IPS-20b (cell line): Measurements from ENCODE around the gene UBA52.
"Not testable (repeated sequence)": the region's sequence is repeated elsewhere in the genome, so short reads cannot be mapped to it uniquely, and the experiment has no call there.

ENCODE experiments used
- H3K27ac ChIP-seq: one replicate; pipeline ENCODE4 v1.5.1; 2013; ENCODE audit warnings: low read length
- H3K27me3 ChIP-seq: 2 replicates; pipeline ENCODE4 v1.6.1; 2013; ENCODE audit warnings: mild to moderate bottlenecking, low read length, inconsistent platforms; ENCODE audit not compliant: insufficient read depth
- H3K36me3 ChIP-seq: 2 replicates; pipeline ENCODE4 v1.6.1; 2013; ENCODE audit warnings: low read depth, mild to moderate bottlenecking, inconsistent platforms, low read length, moderate library complexity; ENCODE audit not compliant: insufficient read depth
- H3K4me1 ChIP-seq: 2 replicates; pipeline ENCODE4 v1.6.1; 2013; ENCODE audit warnings: mild to moderate bottlenecking, control low read depth, inconsistent platforms, low read length, moderate library complexity; ENCODE audit not compliant: insufficient read depth
- H3K4me3 ChIP-seq: 2 replicates; pipeline ENCODE4 v1.5.1; 2013; ENCODE audit warnings: mild to moderate bottlenecking, low read length, inconsistent platforms
- H3K9ac ChIP-seq: 2 replicates; pipeline ENCODE4 v1.6.1; 2013; ENCODE audit warnings: low read depth, mild to moderate bottlenecking, inconsistent platforms, low read length, moderate library complexity
- H3K9me3 ChIP-seq: 2 replicates; pipeline ENCODE4 v1.6.1; 2013; ENCODE audit warnings: mild to moderate bottlenecking, low read depth, low read length, inconsistent platforms; ENCODE audit not compliant: insufficient read depth

UBA52 gene

DNA sequence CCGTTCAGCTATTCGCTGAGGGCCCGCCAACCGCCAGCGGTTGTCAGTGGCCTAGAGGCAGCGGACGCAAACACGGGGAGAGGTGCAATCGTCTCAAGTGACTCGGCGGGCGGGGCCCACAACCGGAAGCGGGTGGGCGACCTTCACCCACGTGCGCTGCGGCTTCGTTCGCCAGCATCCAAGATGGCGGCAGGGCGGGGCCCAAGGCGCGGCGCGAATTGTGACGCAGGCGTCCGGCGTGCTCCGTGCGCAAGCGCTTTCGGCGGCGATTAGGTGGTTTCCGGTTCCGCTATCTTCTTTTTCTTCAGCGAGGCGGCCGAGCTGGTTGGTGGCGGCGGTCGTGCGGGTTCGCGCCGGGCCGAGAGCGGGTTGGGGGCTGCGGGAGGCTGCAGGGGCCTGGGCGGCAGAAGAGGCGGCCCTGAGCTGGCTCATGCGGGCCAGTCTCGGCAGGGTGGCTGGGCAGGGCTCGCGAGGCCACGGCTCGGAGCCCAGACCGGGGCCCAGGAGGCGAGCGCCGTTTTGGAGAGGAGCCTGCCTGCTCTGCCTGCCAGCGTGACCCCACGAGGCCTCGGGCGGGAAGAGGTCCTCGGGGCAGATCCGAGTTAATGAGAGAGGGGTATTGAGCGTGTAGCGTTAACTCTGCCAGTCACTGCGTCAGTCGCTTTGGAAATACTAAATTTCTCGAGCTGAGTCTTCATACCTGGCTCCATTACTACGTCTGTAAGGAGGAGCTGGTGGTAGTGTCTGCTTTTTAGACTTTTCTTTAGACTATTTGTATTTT is at the start of gene UBA52:
Gene UBA52 (plus strand): TSS at position 294 of the 781 bp plus-strand sequence. CDS start 1,444 bp downstream, outside the sequence.
- Histone ChIP-seq H3K36me3 (peaks cover 68% of the 10 kb centered on the region), H3K27ac (no peak within 1 kb of the TSS), H3K9me3 (no peaks in the 10 kb centered on the region), H3K4me1 (peaks cover 9% of the 10 kb centered on the region; the same call in 1 of the 2 replicates), H3K9ac (peak within 1 kb of the TSS; percentile 100), H3K4me3 (peak within 1 kb of the TSS; percentile 100), H3K27me3 (no peaks in the 10 kb centered on the region)

DNA sequence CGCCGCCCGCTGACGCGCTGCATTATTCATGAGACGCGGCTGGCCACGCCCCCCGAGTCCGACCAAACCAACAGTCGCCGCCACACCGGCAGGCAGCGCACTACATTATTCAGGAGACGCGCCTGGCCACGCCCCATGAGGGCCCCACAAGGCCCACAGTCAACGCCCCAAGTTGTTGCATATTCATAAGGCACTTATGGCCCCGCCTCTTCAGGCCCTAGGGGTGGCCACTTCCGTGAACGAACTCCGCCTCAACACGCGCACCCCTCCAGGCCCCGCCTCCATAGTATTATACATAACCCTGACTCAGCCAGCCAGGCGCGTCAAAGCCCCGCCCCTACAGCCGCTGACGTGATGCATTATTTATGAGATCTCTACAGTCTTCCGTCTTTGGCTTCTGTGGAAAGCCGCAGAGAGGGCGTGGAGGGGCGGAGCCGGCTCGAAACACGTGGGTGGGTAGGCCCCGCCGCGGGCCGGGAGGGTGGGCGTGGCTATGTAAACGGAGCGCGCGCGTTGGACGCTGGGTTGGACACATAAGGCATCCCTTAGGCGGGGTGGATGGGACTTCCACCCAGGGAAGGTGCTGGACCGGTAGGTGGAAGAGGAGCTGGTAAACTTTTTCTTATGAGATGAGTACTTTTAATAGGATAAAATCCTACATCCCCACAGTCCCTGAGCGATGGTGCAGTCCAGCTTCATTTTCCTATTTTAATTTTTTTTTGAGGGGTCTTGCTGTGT is 49.4 kb upstream of the UBA52 start:
- no peaks in the 10 kb centered on the region for H3K36me3 ChIP-seq
- H3K4me3 ChIP-seq: peak overlapping the region; percentile 92; the same call in 1 of the 2 replicates
- no peaks in the 10 kb centered on the region for H3K9me3 ChIP-seq
- no peaks in the 10 kb centered on the region; the same call in 1 of the 2 replicates for H3K27me3 ChIP-seq
- peaks cover 4% of the 10 kb centered on the region; the same call in 1 of the 2 replicates for H3K4me1 ChIP-seq
- no peak overlapping the region for H3K9ac ChIP-seq
- no peak overlapping the region for H3K27ac ChIP-seq

DNA sequence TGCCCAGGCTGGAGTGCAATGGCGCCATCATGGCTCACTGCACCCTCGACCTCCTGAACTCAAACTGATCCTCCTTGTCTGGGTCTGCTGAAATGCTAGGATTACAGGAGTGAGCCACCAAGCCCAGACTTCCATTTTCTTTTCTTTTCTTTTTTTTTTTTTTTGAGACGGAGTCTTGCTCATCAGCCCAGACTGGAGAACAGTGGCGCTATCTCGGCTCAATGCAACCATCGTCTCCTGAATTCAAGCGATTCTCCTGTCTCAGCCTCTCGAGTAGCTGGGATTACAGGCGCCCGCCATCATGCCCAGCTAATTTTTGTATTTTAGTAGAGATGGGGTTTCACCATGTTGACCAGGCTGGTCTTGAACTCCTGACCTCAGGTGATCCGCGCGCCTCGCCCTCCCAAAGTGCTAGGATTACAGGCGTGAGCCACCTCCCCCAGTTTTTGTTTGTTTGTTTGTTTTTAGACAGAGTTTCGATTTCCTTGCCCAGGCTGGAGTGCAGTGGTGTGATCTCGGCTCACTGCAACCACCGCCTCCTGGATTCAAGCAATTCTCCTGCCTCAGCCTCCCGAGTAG is 48.7 kb upstream of the UBA52 start:
- not testable (repeated sequence) for H3K9ac ChIP-seq, H3K27me3 ChIP-seq, H3K27ac ChIP-seq, H3K4me3 ChIP-seq, H3K9me3 ChIP-seq, H3K36me3 ChIP-seq, H3K4me1 ChIP-seq

DNA sequence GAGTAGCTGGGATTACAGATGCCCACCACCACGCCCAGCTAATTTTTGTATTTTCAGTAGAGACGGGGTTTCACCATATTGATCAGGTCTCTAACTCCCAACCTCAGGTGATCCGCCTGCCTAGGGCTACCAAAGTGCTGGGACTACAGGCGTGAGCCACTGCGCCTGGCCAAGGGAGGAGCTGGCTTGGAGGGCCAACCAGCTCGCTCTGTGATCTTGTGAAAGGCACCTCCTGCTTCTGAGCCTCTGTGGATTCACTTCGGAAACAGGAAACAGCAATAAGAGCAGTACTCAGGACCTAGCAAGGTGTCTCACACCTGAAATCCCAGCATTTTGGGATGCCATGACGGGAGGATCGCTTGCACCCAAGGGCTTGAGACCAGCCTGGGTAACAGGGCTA is 47.8 kb upstream of the UBA52 start:
- Histone ChIP-seq H3K27me3 (no peaks in the 10 kb centered on the region; the same call in 1 of the 2 replicates), H3K9me3 (no peaks in the 10 kb centered on the region), H3K36me3 (no peaks in the 10 kb centered on the region), H3K4me1 (peaks cover 4% of the 10 kb centered on the region; the same call in 1 of the 2 replicates), H3K4me3 (no peak overlapping the region), H3K27ac (no peak overlapping the region), H3K9ac (no peak overlapping the region)

DNA sequence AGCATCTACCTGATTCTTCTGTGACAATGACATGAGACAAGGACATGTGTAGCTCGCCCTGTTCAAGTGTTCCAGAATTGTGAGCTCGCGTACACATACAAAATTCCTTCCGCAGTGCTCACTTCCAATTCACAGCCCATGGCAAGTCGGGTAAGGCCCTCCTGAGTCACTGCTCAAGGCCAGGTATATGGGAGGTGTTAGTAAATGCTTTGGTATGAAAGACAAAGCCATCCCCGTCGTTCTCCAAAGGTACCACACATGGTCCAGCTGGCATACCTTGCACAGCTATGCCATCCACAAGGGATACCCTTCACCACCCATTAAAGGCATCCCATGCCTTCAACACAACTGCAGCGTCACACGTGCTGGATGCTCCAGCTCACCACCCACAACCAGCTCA is 45.3 kb upstream of the UBA52 start:
- H3K4me3 ChIP-seq: no peak overlapping the region
- no peaks in the 10 kb centered on the region for H3K9me3 ChIP-seq
- peaks cover 2% of the 10 kb centered on the region; the same call in 1 of the 2 replicates for H3K36me3 ChIP-seq
- H3K27me3 ChIP-seq: no peaks in the 10 kb centered on the region
- H3K4me1 ChIP-seq: no peaks in the 10 kb centered on the region
- no peak overlapping the region for H3K27ac ChIP-seq
- H3K9ac ChIP-seq: no peak overlapping the region

DNA sequence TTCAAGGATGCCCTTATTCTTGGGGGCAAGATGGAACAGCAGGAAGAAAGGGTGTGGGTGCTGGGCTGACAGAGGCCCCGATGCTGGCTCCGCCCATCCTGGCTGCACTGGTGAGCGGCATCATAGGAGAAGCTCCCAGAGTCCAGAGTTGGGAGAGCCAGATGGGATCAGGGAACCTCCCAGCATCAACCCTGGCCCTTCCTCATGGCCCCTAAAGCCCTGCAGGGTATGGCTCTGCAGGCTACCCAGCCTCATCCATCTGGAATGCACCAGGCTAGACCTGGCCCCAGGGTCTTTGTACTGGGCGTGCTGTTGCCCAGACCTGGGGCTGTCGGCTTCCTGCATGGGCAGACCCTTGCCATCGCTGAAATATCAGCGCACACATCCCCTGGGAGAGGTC is 41.9 kb upstream of the UBA52 start:
- Histone ChIP-seq H3K4me3 (no peak overlapping the region), H3K9me3 (no peaks in the 10 kb centered on the region), H3K4me1 (no peaks in the 10 kb centered on the region), H3K9ac (no peak overlapping the region), H3K27ac (no peak overlapping the region), H3K36me3 (peaks cover 24% of the 10 kb centered on the region), H3K27me3 (no peaks in the 10 kb centered on the region)

DNA sequence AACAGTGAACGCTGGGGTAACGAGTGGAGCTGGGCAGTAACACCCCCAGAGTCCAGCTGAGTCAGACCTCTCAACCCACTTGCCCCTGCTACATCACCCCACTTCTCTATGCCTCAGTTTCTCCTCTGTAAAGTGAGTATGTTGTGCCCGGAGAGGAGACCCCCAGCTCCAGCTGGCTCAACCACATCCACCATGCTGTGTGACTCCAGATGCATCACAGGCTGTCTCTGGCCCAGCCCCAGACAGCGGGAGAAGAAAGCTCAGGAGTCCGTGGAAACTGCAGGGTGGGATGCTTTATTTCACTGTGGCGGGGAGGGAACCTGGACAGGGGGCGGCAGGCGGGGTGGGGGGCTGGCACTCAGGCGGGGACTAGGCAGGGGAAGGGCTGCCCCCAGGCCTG is 40.2 kb upstream of the UBA52 start:
- no peaks in the 10 kb centered on the region for H3K9me3 ChIP-seq
- no peak overlapping the region for H3K9ac ChIP-seq
- no peaks in the 10 kb centered on the region for H3K27me3 ChIP-seq
- H3K27ac ChIP-seq: no peak overlapping the region
- no peak overlapping the region for H3K4me3 ChIP-seq
- H3K36me3 ChIP-seq: peaks cover 39% of the 10 kb centered on the region
- H3K4me1 ChIP-seq: no peaks in the 10 kb centered on the region

DNA sequence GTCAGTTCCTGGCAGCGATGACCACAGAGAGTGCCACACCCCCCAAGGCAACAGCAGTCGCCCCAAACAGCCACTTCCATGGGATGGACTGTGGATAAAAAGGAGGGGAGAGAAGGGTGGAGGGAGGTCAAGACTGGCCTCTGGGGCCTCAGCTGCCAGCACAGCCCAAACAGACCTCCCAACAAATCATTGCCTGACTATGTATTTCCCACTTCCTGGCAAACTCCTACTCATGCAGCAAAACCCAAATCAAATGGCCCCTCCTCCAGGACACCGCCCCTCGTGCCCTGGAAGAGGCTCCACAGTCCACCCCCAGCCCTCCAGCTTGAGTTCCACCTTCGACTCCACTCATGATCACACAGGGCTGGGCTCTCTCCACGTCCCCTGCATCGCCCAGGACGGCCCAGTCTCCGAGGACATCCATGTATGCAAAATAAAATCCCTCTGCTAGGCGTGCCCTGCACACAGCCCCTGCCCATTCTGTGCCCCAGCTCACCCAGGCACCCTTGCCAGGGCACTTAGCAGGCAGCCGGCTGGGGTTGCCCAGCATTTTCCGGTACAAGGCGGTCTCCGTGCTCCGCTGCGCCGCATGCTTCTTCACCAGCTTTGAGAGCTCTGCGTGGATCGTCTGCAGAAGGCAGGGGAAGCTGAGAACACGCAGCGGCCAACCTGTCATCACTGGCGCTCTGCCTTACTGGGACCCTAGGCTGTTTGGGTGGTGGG is 39.3 kb upstream of the UBA52 start:
- Histone ChIP-seq H3K4me1 (no peaks in the 10 kb centered on the region), H3K4me3 (no peak overlapping the region), H3K27me3 (no peaks in the 10 kb centered on the region), H3K9ac (no peak overlapping the region), H3K9me3 (no peaks in the 10 kb centered on the region), H3K36me3 (peaks cover 48% of the 10 kb centered on the region), H3K27ac (no peak overlapping the region)

DNA sequence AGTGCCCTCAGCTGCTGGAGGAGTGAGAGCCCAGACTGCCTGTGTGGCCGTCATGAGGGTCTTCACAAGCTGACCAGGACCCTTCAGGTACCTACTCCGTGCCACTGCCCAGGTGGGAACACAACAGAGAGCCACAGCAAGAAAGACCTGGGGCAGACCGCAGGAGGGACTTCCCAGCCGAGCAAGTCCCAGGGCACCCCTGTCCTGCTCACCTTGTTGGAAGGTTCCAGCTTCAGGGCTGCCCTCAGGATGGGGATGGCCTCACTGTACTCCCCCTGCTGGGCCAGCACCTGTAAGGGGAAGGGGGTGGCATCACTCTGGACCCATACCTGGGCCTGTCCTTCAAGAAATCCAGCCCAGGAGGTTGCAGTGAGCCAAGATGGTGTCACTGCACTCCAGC is 38.6 kb upstream of the UBA52 start:
- H3K27me3 ChIP-seq: no peaks in the 10 kb centered on the region

DNA sequence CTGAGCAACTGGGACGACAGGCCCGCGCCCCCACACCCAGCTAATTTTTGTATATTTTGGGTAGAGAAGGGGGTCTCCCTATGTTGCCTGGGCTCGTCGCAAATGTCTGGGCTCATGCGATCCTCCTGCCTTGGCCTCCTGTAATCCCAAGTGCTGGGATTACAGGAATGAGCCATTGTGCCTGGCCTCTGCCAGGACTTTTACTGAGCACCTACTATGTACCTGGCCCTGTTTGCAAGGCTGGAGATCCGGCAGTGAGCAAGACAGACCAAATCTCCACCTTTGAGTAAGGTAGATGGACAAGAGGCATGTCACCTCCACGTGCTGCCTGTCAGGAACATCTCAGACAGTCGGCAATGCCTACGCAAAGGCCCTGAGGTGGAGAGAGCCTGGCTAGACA is 35.2 kb upstream of the UBA52 start:
- peaks cover 81% of the 10 kb centered on the region for H3K36me3 ChIP-seq

More for the DNA sequence above, 38.6 kb upstream of the UBA52 start:
- no peak overlapping the region for H3K9ac ChIP-seq
- H3K4me3 ChIP-seq: no peak overlapping the region
- peaks cover 55% of the 10 kb centered on the region for H3K36me3 ChIP-seq
- H3K9me3 ChIP-seq: no peaks in the 10 kb centered on the region
- H3K27ac ChIP-seq: no peak overlapping the region
- H3K4me1 ChIP-seq: no peaks in the 10 kb centered on the region

DNA sequence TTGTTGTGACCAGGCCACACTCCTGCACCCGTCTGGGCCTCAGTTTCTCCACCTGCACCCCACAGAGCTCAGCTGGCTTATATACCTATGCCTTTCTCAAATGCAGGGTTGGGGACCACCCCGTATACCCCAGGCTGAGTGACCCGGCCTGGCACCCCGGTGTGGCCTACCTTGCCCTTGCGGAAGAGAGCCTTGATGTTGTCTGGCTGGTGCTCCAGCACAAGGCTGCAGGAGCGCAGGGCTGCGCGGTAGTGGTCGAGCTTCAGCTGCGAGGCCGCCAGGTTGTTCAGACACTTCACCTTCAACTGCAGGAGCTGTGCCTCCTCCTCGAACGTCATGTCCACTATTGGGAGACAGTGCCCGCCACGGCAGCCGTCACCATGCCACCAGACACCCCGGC is 34.2 kb upstream of the UBA52 start:
- H3K27me3 ChIP-seq: no peaks in the 10 kb centered on the region
- no peak overlapping the region for H3K4me3 ChIP-seq
- no peak overlapping the region for H3K9ac ChIP-seq
- H3K9me3 ChIP-seq: no peaks in the 10 kb centered on the region
- no peak overlapping the region for H3K27ac ChIP-seq
- no peaks in the 10 kb centered on the region for H3K4me1 ChIP-seq
- peaks cover 77% of the 10 kb centered on the region for H3K36me3 ChIP-seq

More for the DNA sequence above, 35.2 kb upstream of the UBA52 start:
- Histone ChIP-seq H3K4me3 (no peak overlapping the region), H3K9ac (no peak overlapping the region), H3K9me3 (no peaks in the 10 kb centered on the region), H3K27me3 (no peaks in the 10 kb centered on the region), H3K4me1 (no peaks in the 10 kb centered on the region), H3K27ac (no peak overlapping the region)
